Measurements from ENCODE around the gene SNTB2. TPM values are rescaled to one million over a fixed set of nuclear protein-coding genes. Genes with fewer than 3 reads are reported as not detected.

The SNTB2 gene
- total RNA-seq, 1 donor, result 35.5 TPM

- Histone ChIP-seq H3K4me3 (ENCODE audit: insufficient read depth, low read length) (peak overlapping the region; percentile 84), H3K27me3 (ENCODE audit: insufficient read depth, low read length) (no peaks in the 10 kb centered on the region), H3K79me2 (ENCODE audit: insufficient read depth, low read length) (peaks cover 68% of the 10 kb centered on the region), H4K20me1 (ENCODE audit: insufficient read depth, low read length) (peaks cover 27% of the 10 kb centered on the region), H2AFZ (ENCODE audit: low read length) (no peak overlapping the region), H3K4me2 (ENCODE audit: insufficient read depth, low read length) (peak overlapping the region; percentile 87), H3K36me3 (ENCODE audit: insufficient read depth, low read length) (peaks cover 62% of the 10 kb centered on the region), H3K27ac (ENCODE audit: low read depth, low read length) (peak overlapping the region; percentile 79), H3K9me3 (ENCODE audit: low read depth, low read length) (no peaks in the 10 kb centered on the region), H3K4me1 (ENCODE audit: insufficient read depth, low read length) (peaks cover 30% of the 10 kb centered on the region)
- peak; percentile 79 for DNase-seq (ENCODE audit: insufficient read length, low spot score, missing footprints)
- TF ChIP-seq CTCF (IDR thresholded peaks at IDR 0.05; ENCODE audit: extremely low read depth, low read depth, low read length), result no peak
Measured at GRCh38 chr16:69329369-69330285, 142.7 kb downstream of the SNTB2 start.

GRCh38 chr16:69330286-69331109, 143.5 kb downstream of the SNTB2 start, which contains the start of gene PDF:
Gene PDF, minus strand, starts transcription at chr16:69330588. Its CDS starts 18 bp downstream, at chr16:69330570.
- Histone ChIP-seq H3K4me1 (ENCODE audit: insufficient read depth, low read length) (peaks cover 30% of the 10 kb centered on the region), H3K27ac (ENCODE audit: low read depth, low read length) (peak within 1 kb of the TSS; percentile 79), H4K20me1 (ENCODE audit: insufficient read depth, low read length) (peaks cover 21% of the 10 kb centered on the region), H3K9me3 (ENCODE audit: low read depth, low read length) (no peaks in the 10 kb centered on the region), H2AFZ (ENCODE audit: low read length) (peak within 1 kb of the TSS; percentile 58), H3K79me2 (ENCODE audit: insufficient read depth, low read length) (peaks cover 66% of the 10 kb centered on the region), H3K36me3 (ENCODE audit: insufficient read depth, low read length) (peaks cover 65% of the 10 kb centered on the region), H3K4me3 (ENCODE audit: insufficient read depth, low read length) (peak within 1 kb of the TSS; percentile 84), H3K27me3 (ENCODE audit: insufficient read depth, low read length) (no peaks in the 10 kb centered on the region), H3K4me2 (ENCODE audit: insufficient read depth, low read length) (peak within 1 kb of the TSS; percentile 87)
- peak; percentile 100 for DNase-seq (ENCODE audit: insufficient read length, low spot score, missing footprints)
- no peak for TF ChIP-seq CTCF (IDR thresholded peaks at IDR 0.05; ENCODE audit: extremely low read depth, low read depth, low read length)

GRCh38 chr16:69334696-69335095, 147.7 kb downstream of the SNTB2 start:
- DNase-seq (ENCODE audit: insufficient read length, low spot score, missing footprints), result no peak
- Histone ChIP-seq H3K27ac (ENCODE audit: low read depth, low read length) (no peak overlapping the region), H3K4me2 (ENCODE audit: insufficient read depth, low read length) (no peak overlapping the region), H2AFZ (ENCODE audit: low read length) (no peak overlapping the region), H3K79me2 (ENCODE audit: insufficient read depth, low read length) (peaks cover 60% of the 10 kb centered on the region), H3K9me3 (ENCODE audit: low read depth, low read length) (no peaks in the 10 kb centered on the region), H4K20me1 (ENCODE audit: insufficient read depth, low read length) (peaks cover under 1% of the 10 kb centered on the region), H3K27me3 (ENCODE audit: insufficient read depth, low read length) (no peaks in the 10 kb centered on the region), H3K4me3 (ENCODE audit: insufficient read depth, low read length) (no peak overlapping the region), H3K4me1 (ENCODE audit: insufficient read depth, low read length) (peaks cover 11% of the 10 kb centered on the region), H3K36me3 (ENCODE audit: insufficient read depth, low read length) (peaks cover 46% of the 10 kb centered on the region)
- no peak for TF ChIP-seq CTCF (IDR thresholded peaks at IDR 0.05; ENCODE audit: extremely low read depth, low read depth, low read length)
